GM19023 (cell line): ENCODE results near the gene BCL11B.

Experiments
- ATAC-seq: cut with Tn5 transposase; IDR thresholded peaks from one replicate; pipeline ENCODE4 v1.9.1; 2021; ENCODE audit warnings: mild to moderate bottlenecking, moderate library complexity; ENCODE audit not compliant: unreplicated experiment

Gene BCL11B

GRCh38 chr14:99226687-99227086 is 45.3 kb downstream of the BCL11B start:
- ATAC-seq = no peak

DNA sequence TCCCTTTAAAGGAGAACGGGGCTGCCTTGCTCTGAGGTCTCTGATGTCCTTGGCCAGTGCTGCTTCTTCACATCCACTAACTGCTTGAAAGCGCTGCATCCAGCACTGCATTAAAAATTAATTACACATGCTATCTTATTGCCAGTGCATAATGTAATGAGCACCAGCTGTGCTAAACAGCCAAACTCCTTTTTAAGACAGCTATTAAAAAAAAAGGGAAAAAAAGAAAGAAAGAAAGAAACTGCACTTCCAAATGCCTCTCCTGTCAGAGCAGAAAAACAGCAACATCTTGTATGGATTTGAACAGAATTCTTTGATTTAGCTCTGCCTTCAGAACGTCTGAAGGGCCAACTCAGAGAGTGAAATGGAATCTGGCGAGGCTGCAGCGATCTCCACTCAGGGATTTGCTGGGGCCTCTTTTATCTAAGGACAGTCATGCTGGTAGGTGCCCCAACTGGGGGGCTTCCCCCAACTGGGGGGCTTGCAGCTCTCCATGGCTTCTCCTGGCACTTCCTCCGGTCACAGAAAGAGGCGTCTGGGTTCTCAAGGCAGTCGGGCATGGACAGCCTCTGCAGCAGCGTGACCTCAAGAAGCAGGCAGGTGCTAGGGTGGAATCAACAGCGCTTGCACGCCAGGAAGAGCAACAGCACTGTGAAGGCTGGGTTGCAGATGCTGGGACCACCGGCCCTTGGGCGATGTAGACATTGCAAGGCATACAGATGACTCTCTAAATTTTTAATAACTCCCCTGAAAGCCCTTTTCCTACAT is 46.4 kb downstream of the BCL11B start:
- no peak for ATAC-seq

GRCh38 chr14:99224948-99225347 is 47.0 kb downstream of the BCL11B start:
- ATAC-seq = no peak

DNA sequence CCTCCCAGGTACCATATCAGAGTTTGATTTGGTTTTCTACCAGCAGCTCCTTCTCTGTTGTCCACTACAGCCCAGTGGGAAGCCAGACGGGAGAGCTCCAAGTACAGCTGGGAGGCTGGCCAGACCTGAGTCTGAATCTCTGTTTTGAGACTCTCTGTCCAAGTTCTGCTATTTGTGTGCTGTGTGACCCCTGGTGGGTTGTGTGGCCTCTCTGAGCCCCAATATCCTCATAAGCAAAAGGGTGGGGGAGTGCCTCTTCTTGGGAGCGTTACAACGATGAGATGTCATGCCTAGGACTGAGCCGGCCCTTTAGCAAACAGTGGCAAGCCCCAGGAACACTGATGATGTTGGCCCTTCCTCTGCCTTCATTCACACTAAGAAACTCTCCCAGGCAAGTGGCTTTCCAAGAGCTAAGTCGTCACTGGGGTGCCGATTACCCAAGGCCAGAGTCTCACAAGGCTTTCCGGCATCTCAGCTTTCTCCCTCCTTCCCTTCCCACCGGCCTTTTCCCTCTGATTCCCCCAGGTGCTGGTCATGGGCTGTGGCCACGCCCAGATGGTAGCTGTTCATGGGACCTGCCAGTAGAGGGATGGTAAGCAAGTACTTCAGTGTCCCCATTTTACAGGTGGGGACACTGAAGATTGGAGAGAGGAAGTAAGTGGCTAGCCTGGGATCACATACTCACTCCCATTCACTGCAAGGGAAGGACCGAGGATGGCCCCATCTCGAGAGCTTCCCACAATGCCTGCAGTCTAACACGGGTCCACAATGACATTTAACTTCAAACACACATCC is 47.7 kb downstream of the BCL11B start:
- ATAC-seq = no peak

GRCh38 chr14:99221445-99221844 is 50.6 kb downstream of the BCL11B start:
- no peak for ATAC-seq

DNA sequence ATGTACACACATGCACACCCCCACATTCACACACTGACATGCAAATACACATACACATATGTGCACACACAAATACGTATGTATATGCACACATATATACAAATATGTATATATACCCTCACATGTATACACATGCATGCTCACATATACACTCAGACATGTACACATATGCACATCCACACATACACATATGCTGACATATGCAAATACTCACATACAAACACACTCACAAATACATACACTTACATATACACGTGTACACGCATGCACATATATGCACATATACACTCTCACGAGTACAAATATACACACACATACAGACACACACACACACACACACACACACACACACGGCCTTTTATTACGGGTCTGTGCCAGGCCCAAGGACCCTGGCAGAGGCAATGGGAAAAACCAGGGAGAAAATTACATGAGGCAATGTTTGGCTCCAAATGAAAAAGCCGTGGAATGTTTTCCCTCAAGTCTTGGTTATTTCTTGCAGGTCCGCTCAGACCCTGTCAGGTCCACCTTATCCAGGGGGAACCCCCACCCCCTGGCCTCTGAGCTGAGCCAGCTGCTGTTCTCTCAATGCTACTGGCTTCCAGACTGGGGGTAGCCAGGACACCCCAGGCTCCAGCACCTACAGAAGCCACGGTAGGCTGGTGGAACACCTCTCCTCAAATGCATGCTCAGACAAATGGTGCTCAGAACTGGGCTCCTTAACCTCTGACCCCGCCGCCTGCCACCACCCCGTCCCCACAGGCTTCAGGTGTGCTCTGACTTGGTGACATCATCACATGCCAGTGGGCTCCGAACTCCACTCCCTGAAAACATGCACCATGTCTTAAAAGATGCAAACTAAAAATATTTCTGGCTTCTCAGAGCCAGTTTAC is 54.7 kb downstream of the BCL11B start:
- ATAC-seq = no peak

- ATAC-seq = no peak
Observed at GRCh38 chr14:99216191-99216590, 55.8 kb downstream of the BCL11B start.

DNA sequence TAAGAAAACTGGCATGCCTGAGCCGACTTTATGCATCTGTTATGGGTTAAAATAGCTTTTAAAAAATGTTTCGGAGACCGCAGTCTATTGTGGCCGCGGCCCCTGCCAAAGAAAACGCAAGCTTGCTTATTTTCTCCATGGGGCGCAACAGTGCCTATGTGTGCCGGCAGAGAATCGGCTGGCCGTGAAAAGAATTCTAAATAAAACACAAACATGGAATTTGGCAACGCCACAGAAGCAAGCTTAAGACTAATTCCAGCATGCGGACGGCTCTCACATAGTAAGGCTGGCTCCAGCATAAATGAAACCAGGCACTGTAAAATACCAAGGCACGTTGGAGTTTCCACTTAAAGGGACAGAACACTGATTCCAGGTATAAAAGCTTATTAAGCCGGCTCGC is 56.7 kb downstream of the BCL11B start:
- no peak for ATAC-seq

DNA sequence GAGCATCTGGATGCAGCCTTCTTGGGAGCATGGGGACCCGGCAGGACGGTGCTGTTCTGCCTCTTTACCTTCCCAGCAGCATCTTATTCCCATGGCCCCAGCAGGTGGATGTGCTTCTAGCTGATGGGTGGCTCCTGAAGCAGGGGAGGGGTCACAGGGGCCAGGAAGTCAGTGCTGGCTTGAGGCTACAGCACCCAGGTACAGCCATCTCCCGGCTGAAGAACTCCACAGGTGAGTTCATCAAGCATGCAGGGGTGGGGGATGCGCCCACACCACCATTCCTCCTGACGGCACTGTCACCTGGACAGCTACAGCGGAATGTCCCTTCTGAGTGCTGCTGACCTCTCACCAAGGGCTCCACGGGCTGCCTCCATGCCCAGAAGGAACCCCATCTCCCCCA is 57.3 kb downstream of the BCL11B start:
- no peak for ATAC-seq

- ATAC-seq = no peak
Observed at GRCh38 chr14:99213527-99213971, 58.4 kb downstream of the BCL11B start.

- ATAC-seq = no peak
Observed at GRCh38 chr14:99213101-99213500, 58.9 kb downstream of the BCL11B start.

DNA sequence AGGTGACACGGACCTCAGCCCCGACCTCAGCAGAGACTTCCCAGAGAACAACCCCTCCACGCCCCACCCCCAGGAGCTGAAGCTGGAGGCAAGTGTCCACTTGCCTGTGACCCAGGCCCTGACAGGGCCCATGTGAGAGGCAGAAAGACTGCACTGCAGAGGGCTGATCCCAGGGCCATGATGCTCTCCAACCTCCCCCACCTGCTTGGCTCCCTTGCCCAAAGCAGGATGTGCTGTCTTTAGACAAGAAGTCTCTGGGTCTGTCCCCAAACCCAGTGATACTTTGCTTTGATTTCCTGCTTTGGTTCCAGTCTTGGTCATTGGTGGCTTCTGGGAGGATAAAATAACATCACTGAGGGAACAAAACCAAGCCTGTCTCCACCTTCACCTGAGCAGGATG is 59.4 kb downstream of the BCL11B start:
- no peak for ATAC-seq

DNA sequence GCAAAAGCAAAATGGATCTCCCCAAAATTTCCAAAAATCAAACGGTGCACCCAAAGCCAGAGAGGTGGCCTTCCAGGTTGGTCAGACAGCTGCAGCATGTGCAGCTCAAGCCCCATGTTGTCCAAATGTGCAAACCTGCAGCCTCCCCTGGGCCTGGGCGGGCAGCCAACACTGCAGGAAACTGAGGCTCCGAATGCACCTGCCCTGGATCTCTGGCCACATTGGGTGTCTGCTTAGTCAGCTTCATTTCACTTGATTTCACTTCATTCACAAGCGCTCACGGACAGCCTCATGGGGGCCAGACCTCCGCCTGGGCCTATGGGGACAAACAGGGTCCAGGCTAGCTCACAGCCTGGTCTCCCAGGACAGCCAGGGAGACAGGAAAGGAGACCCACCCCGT is 59.8 kb downstream of the BCL11B start:
- no peak for ATAC-seq

DNA sequence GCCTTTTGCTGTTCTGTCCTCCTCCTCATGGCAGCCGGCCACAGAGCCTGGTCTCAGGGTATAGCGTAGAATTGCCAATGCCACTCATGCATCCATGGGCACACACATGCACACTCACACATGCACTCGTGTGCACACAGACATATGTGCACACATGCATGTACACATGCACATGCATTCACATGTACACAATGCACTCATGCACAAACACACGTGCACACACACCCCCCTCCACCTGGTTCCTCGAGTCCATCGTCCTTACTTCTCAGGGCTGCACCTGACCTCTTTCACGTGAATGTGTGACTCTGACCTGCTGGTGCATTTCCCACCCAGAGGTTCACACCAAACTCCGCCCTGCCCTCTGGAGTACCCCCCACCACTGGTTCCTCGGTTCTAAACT is 60.6 kb downstream of the BCL11B start:
- ATAC-seq = no peak

GRCh38 chr14:99210333-99210732 is 61.7 kb downstream of the BCL11B start:
- no peak for ATAC-seq

GRCh38 chr14:99209409-99209808 is 62.6 kb downstream of the BCL11B start:
- ATAC-seq = no peak

- no peak for ATAC-seq
Observed at GRCh38 chr14:99208318-99208717, 63.7 kb downstream of the BCL11B start.

DNA sequence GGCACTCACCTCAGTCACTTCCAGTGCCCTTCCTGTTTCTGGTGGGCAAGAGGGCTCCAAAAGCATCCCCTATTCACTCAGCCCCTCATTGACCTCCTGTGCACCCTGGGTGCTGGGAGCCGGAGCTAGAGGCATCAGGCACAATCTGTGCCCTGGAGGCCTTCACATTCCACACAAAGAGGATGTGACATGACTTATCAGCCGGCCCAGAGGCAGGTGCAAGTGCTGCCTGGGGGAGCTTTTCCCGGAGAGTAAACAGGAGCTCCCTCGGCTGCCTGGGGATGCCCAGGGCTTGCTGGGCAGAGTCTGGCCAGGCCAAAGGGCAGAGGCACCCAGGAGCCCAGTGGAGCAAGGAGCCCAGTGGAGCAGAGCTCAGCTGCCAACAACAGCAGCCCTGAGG is 64.5 kb downstream of the BCL11B start:
- no peak for ATAC-seq

- ATAC-seq = no peak
Observed at GRCh38 chr14:99206090-99206489, 65.9 kb downstream of the BCL11B start.

GRCh38 chr14:99205086-99205688 is 66.8 kb downstream of the BCL11B start:
- no peak for ATAC-seq

DNA sequence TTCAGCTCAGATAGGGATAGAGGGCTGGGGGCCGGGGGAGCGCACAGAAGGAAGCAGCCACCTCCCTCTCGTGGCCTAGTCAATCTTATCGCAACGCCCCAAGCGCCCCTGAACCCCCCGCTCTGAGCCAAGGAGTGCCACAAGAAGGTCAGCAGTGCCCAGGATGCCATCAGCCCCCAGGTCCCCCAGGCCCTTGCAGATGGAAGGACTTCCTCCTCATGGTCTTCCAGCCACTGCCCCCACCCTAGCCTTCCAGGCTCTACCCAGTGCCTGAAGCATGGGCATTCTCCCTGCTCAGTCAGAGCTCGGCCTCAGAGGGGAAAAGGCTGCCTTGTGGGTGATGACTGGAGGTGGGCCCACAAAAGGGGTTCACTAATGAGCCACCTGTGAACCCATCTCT is 68.2 kb downstream of the BCL11B start:
- no peak for ATAC-seq
